GM21447 (cell line): ENCODE measurements around the gene KNCN.

Experiments
- ATAC-seq: cut with Tn5 transposase; IDR thresholded peaks from one replicate; pipeline ENCODE4 v1.9.1; 2021; ENCODE audit not compliant: unreplicated experiment

The KNCN gene

GRCh38 chr1:46569884-46570725 is 18.7 kb upstream of the KNCN start:
- no peak for ATAC-seq

- ATAC-seq, result no peak
These were observed 17.7 kb upstream of the KNCN start for GRCh38 chr1:46569116-46569515.

- no peak for ATAC-seq
These were observed 17.0 kb upstream of the KNCN start for GRCh38 chr1:46568461-46568891.

- no peak for ATAC-seq
These were observed 11.9 kb upstream of the KNCN start for GRCh38 chr1:46563341-46563740.

- ATAC-seq, result no peak
These were observed 11.1 kb upstream of the KNCN start for GRCh38 chr1:46562498-46562897.

GRCh38 chr1:46558966-46559365 is 7.5 kb upstream of the KNCN start:
- ATAC-seq, result no peak

- no peak for ATAC-seq
These were observed 6.9 kb upstream of the KNCN start for GRCh38 chr1:46558141-46558963.

GRCh38 chr1:46557403-46557802 is 6.0 kb upstream of the KNCN start:
- no peak for ATAC-seq

GRCh38 chr1:46556822-46557221 is 5.4 kb upstream of the KNCN start:
- no peak for ATAC-seq

GRCh38 chr1:46555826-46556619 is 4.6 kb upstream of the KNCN start:
- no peak for ATAC-seq

GRCh38 chr1:46554597-46555381 is 3.3 kb upstream of the KNCN start:
- no peak for ATAC-seq

GRCh38 chr1:46554236-46554596 is 2.8 kb upstream of the KNCN start:
- no peak for ATAC-seq

- no peak for ATAC-seq
These were observed 2.1 kb upstream of the KNCN start for GRCh38 chr1:46553506-46553905.

- no peak for ATAC-seq
These were observed 1.1 kb upstream of the KNCN start for GRCh38 chr1:46552357-46553237.

- no peak for ATAC-seq
These were observed 656 bp downstream of the KNCN start for GRCh38 chr1:46550751-46551231.

GRCh38 chr1:46549697-46550681 is 1.5 kb downstream of the KNCN start:
- ATAC-seq, result no peak

GRCh38 chr1:46547481-46548383 is 3.7 kb downstream of the KNCN start:
- ATAC-seq, result no peak
